Small intestine (tissue), 7 donors: ENCODE results near the gene CREB3L1. TPM values are rescaled to one million over a fixed set of nuclear protein-coding genes. Genes with fewer than 3 reads are reported as not detected.
A peak's percentile ranks its signal among the peaks of the same experiment; 100 is the strongest.

ENCODE experiments used
- DNase-seq, 2 donors: peaks; one replicate each; pipeline versions ENCODE4 v3.0.0 to v3.0.0-alpha.2; 2013
- FAIRE-seq: peaks from 2 replicates; lab custom pipeline; 2012; peaks lifted over from hg19 to GRCh38; lab: Jason Lieb, UNC
- H3K27ac ChIP-seq, 3 donors: one replicate each; pipeline ENCODE4 v1.5.1; 2013; ENCODE audit warnings: low read length in 2 of 3, mild to moderate bottlenecking in 2 of 3, control low read depth in 1 of 3, inconsistent platforms in 1 of 3, low read depth in 1 of 3, moderate library complexity in 1 of 3
- H3K27me3 ChIP-seq, 3 donors: one replicate each; pipeline ENCODE4 v1.6.1; 2013; ENCODE audit warnings: low read length in 3 of 3, inconsistent platforms in 1 of 3; ENCODE audit not compliant: control insufficient read depth in 3 of 3, insufficient read depth in 3 of 3
- H3K36me3 ChIP-seq, 3 donors: one replicate each; pipeline ENCODE4 v1.6.1; 2013; ENCODE audit warnings: low read length in 3 of 3, inconsistent platforms in 1 of 3, low read depth in 1 of 3, mild to moderate bottlenecking in 1 of 3, moderate library complexity in 1 of 3; ENCODE audit not compliant: control insufficient read depth in 3 of 3, insufficient read depth in 2 of 3
- H3K4me1 ChIP-seq, 3 donors: one replicate each; pipeline ENCODE4 v1.6.1; 2013; ENCODE audit warnings: low read length in 2 of 3, inconsistent platforms in 1 of 3, low read depth in 1 of 3, mild to moderate bottlenecking in 1 of 3, moderate library complexity in 1 of 3; ENCODE audit not compliant: control insufficient read depth in 3 of 3, insufficient read depth in 2 of 3
- H3K4me3 ChIP-seq, 3 donors: one replicate each; pipeline ENCODE4 v1.5.1; 2013; ENCODE audit warnings: low read length in 3 of 3, control low read depth in 1 of 3, inconsistent platforms in 1 of 3, low read depth in 1 of 3, mild to moderate bottlenecking in 1 of 3, moderate library complexity in 1 of 3
- H3K9me3 ChIP-seq, 2 donors: one replicate each; pipeline ENCODE4 v1.6.1; 2013; ENCODE audit warnings: low read depth in 1 of 2, low read length in 1 of 2; ENCODE audit not compliant: control insufficient read depth in 2 of 2, insufficient read depth in 1 of 2
- WGBS, 3 donors: extraction: QIAGEN DNeasy Blood & Tissue Kit; methylation state at CpG; one replicate each; pipeline ENCODE4 v1.1.7; 2013; 5-methylcytosine and 5-hydroxymethylcytosine counted together
- polyA plus RNA-seq, 4 donors: library from polyadenylated mRNA; stranded (reverse) in 3 of 4; unstranded in 1 of 4; fragments of 200-250 nt in 3 of 4; fragments of 120-200 nt in 1 of 4; gene quantifications; one replicate each; pipeline versions ENCODE4 v1.2.1 to v1.2.3, GENCODE V29; 2013
- donor health status: healthy with polysubstance abuse.
- donor health status: control.
- donor health status: control.
- donor health status: Bipolar disorder and iron deficiency.
- donor health status: healthy.

CREB3L1 gene
- polyA plus RNA-seq, 4 donors = 14.3 to 55.1 (median 26.3) TPM

- Histone ChIP-seq H3K4me3 (no peak overlapping the region), H3K36me3 (peaks cover 5 to 90% (median 13%) of the 10 kb centered on the region in 3 donors), H3K9me3 (no peaks in the 10 kb centered on the region), H3K4me1 (peaks cover 0 to 16% (median 0%) of the 10 kb centered on the region in 3 donors), H3K27ac (no peak overlapping the region), H3K27me3 (no peaks in the 10 kb centered on the region)
- WGBS, 3 donors = 65 to 71% (median 69%) methylated on average over 25 of the region's 25 CpGs
- DNase-seq (peak in 1 of 2 donors; percentile 70), FAIRE-seq (no peak)
These were observed 92.1 kb downstream of the CREB3L1 start for GRCh38 chr11:46369458-46370152.

- H3K36me3 ChIP-seq = peaks cover 6 to 90% (median 18%) of the 10 kb centered on the region in 3 donors
- H3K27me3 ChIP-seq = no peaks in the 10 kb centered on the region
- FAIRE-seq (no peak), DNase-seq (no peak)
- peaks cover 0 to 16% (median 0%) of the 10 kb centered on the region in 3 donors for H3K4me1 ChIP-seq
- 89 to 92% (median 90%) methylated on average over 13 of the region's 13 CpGs for WGBS, 3 donors
- no peak overlapping the region for H3K4me3 ChIP-seq
- H3K9me3 ChIP-seq = no peaks in the 10 kb centered on the region
- H3K27ac ChIP-seq = no peak overlapping the region
These were observed 92.8 kb downstream of the CREB3L1 start for GRCh38 chr11:46370253-46370652.

Other genes with a start within 250 kb of the CREB3L1 start
- 10 to 100 TPM in 2 of 4 donors, 1 to 10 TPM in 2; 4.9 to 22.6 (median 7.7) TPM for gene PHF21A, start 156.2 kb upstream of the CREB3L1 start, polyA plus RNA-seq
- gene DGKZ, start 69.8 kb downstream of the CREB3L1 start, polyA plus RNA-seq = 100 to 1,000 TPM in 2 of 4 donors, 10 to 100 TPM in 2; 41.0 to 122 (median 103) TPM
- gene MDK, start 104.0 kb downstream of the CREB3L1 start, polyA plus RNA-seq = 100 to 1,000 TPM; 179 to 356 (median 226) TPM
- 1 to 10 TPM in 3 of 4 donors, not detected in 1; 3.1 to 7.8 (median 5.8) TPM for gene CHRM4, start 114.1 kb downstream of the CREB3L1 start, polyA plus RNA-seq